Thymus (tissue), 11 donors: ENCODE results near the gene GPR155. TPM values are rescaled to one million over a fixed set of nuclear protein-coding genes. Genes with fewer than 3 reads are reported as not detected.
"Not testable (repeated sequence)": the region's sequence is repeated elsewhere in the genome, so short reads cannot be mapped to it uniquely, and the experiment has no call there.

Experiments used
- DNase-seq, 9 donors: peaks; one replicate each; pipeline ENCODE4 v3.0.0-alpha.2; 2013; ENCODE audit warnings: low spot score in 9 of 9, low read depth in 6 of 9, missing footprints in 1 of 9
- H3K27ac ChIP-seq, 2 donors: one replicate each; pipeline ENCODE4 v1.5.1; 2013; ENCODE audit warnings: control low read depth in 1 of 2, low read depth in 1 of 2, low read length in 1 of 2, mild to moderate bottlenecking in 1 of 2, moderate library complexity in 1 of 2
- H3K27me3 ChIP-seq, 2 donors: one replicate each; pipeline ENCODE4 v1.5.1; 2013; ENCODE audit warnings: low read length in 1 of 2; ENCODE audit not compliant: control insufficient read depth in 2 of 2, insufficient read depth in 1 of 2
- H3K36me3 ChIP-seq, 2 donors: one replicate each; pipeline ENCODE4 v1.5.1; 2013; ENCODE audit warnings: low read length in 1 of 2, mild to moderate bottlenecking in 1 of 2, moderate library complexity in 1 of 2; ENCODE audit not compliant: control insufficient read depth in 2 of 2, insufficient read depth in 2 of 2
- H3K4me1 ChIP-seq, 2 donors: one replicate each; pipeline ENCODE4 v1.5.1; 2013; ENCODE audit warnings: low read length in 2 of 2; ENCODE audit not compliant: control insufficient read depth in 2 of 2, insufficient read depth in 2 of 2
- H3K4me3 ChIP-seq, 2 donors: one replicate each; pipeline ENCODE4 v1.5.1; 2013; ENCODE audit warnings: low read length in 2 of 2, control low read depth in 1 of 2, mild to moderate bottlenecking in 1 of 2
- H3K9me3 ChIP-seq, 2 donors: one replicate each; pipeline ENCODE4 v1.5.1; 2013; ENCODE audit warnings: low read length in 1 of 2, mild to moderate bottlenecking in 1 of 2; ENCODE audit not compliant: control insufficient read depth in 2 of 2, insufficient read depth in 1 of 2
- WGBS: extraction: QIAGEN DNeasy Blood & Tissue Kit; methylation state at CpG from one replicate; pipeline ENCODE4 v1.1.7; 2013; 5-methylcytosine and 5-hydroxymethylcytosine counted together
- polyA plus RNA-seq: library from polyadenylated mRNA; stranded (reverse); fragments of 200-250 nt; gene quantifications from one replicate; pipeline ENCODE4 v1.2.3, GENCODE V29; 2013
- total RNA-seq: library from RNA; stranded (reverse); fragments of 120-200 nt; gene quantifications from one replicate; pipeline ENCODE4 v1.2.4, GENCODE V29; 2013
- donor health status: healthy.

The GPR155 gene
- total and polyA plus RNA-seq, 2 donors: 2.1 to 3.0 TPM

DNA sequence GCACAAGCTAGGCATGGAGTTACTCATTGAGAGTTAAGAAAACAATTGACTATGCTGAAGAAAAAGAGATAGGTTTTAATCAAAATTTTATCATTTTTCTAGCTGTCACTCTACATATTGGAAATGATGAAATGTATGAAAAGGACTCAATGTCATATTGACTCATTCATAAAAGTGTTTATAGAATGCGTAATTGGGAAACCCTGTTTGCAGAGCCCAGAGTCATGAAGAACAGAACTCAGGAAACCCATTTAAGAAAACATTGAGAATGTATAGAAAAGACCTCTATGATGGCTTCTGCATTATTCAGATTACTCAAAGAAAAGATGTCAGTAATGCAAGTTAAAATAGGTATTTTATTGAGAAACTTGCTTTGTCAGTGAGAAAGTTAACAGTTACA, 54.9 kb downstream of the GPR155 start:
- WGBS: 98% methylated on average over 1 of the region's 1 CpG
- Histone ChIP-seq H3K4me1 (no peaks in the 10 kb centered on the region), H3K27ac (no peak overlapping the region), H3K27me3 (no peaks in the 10 kb centered on the region), H3K4me3 (no peak overlapping the region), H3K9me3 (no peaks in the 10 kb centered on the region), H3K36me3 (peaks cover 0 to 13% of the 10 kb centered on the region in 2 donors)
- no peak for DNase-seq

- Histone ChIP-seq H3K9me3 (no peaks in the 10 kb centered on the region), H3K27me3 (no peaks in the 10 kb centered on the region), H3K27ac (no peak overlapping the region), H3K4me1 (no peaks in the 10 kb centered on the region), H3K4me3 (no peak overlapping the region), H3K36me3 (peaks cover 0 to 13% of the 10 kb centered on the region in 2 donors)
- 96% methylated on average over 2 of the region's 2 CpGs for WGBS
- no peak for DNase-seq
These were observed 56.8 kb downstream of the GPR155 start for GRCh38 chr2:174430066-174430465.

DNA sequence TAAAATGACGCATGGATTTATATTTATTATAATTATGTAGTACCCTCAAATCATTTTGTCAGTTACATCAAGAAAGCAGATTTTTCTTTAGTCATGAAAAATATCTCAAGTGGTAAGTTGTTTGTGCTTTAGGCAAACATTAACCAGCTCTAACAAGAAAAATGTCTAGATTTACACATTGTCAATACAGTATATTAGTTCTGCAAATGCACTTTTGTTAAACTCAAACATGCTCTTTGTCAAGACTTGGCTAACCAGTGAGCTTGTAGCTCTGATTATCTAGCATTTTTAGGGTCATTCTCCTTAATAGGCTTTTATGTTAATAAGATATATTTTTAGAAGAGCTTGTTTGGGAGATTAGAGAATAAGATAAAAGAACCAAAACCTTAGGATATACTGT, 58.6 kb downstream of the GPR155 start:
- no peaks in the 10 kb centered on the region for H3K9me3 ChIP-seq
- 99% methylated on average over 1 of the region's 1 CpG for WGBS
- no peaks in the 10 kb centered on the region for H3K4me1 ChIP-seq
- H3K27me3 ChIP-seq: no peaks in the 10 kb centered on the region
- H3K36me3 ChIP-seq: peaks cover 0 to 18% of the 10 kb centered on the region in 2 donors
- H3K4me3 ChIP-seq: no peak overlapping the region
- no peak overlapping the region for H3K27ac ChIP-seq
- no peak for DNase-seq

GRCh38 chr2:174412256-174412655, 74.6 kb downstream of the GPR155 start:
- Histone ChIP-seq H3K27ac (no peak overlapping the region), H3K4me3 (no peak overlapping the region), H3K9me3 (no peaks in the 10 kb centered on the region), H3K27me3 (no peaks in the 10 kb centered on the region), H3K4me1 (peaks cover 0 to 7% of the 10 kb centered on the region in 2 donors), H3K36me3 (peaks cover 0 to 7% of the 10 kb centered on the region in 2 donors)
- no peak for DNase-seq

DNA sequence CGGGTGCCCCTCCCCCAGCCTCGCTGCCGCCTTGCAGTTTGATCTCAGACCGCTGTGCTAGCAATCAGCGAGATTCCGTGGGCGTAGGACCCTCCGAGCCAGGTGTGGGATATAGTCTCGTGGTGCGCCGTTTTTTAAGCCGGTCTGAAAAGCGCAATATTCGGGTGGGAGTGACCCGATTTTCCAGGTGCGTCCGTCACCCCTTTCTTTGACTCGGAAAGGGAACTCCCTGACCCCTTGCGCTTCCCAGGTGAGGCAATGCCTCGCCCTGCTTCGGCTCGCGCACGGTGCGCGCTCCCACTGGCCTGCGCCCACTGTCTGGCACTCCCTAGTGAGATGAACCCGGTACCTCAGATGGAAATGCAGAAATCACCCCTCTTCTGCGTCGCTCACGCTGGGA, 76.8 kb downstream of the GPR155 start:
- H3K9me3 ChIP-seq, H3K27me3 ChIP-seq, DNase-seq, H3K36me3 ChIP-seq, H3K4me1 ChIP-seq: not testable (repeated sequence)
- peak overlapping the region in 1 of 2 donors; percentile 80 for H3K27ac ChIP-seq
- peak overlapping the region in 1 of 2 donors; percentile 46 for H3K4me3 ChIP-seq
- 90% methylated on average over 21 of the region's 31 CpGs for WGBS

- no peaks in the 10 kb centered on the region for H3K27me3 ChIP-seq
- no peaks in the 10 kb centered on the region for H3K9me3 ChIP-seq
- H3K27ac ChIP-seq: no peak overlapping the region
- no peaks in the 10 kb centered on the region for H3K4me1 ChIP-seq
- H3K36me3 ChIP-seq: peaks cover 0 to 12% of the 10 kb centered on the region in 2 donors
- no peak for DNase-seq
- no peak overlapping the region for H3K4me3 ChIP-seq
These were observed 83.2 kb downstream of the GPR155 start for GRCh38 chr2:174403628-174404027.

- Histone ChIP-seq H3K4me1 (peaks cover 0 to 4% of the 10 kb centered on the region in 2 donors), H3K27ac (no peak overlapping the region), H3K36me3 (peaks cover 0 to 12% of the 10 kb centered on the region in 2 donors), H3K4me3 (no peak overlapping the region), H3K27me3 (no peaks in the 10 kb centered on the region), H3K9me3 (no peaks in the 10 kb centered on the region)
- DNase-seq: no peak
These were observed 86.0 kb downstream of the GPR155 start for GRCh38 chr2:174400853-174401252.

GRCh38 chr2:174399171-174399570, 87.7 kb downstream of the GPR155 start:
- peaks cover 3 to 4% of the 10 kb centered on the region in 2 donors for H3K4me1 ChIP-seq
- WGBS: 96% methylated on average over 1 of the region's 1 CpG
- H3K27ac ChIP-seq: no peak overlapping the region
- no peaks in the 10 kb centered on the region for H3K27me3 ChIP-seq
- no peak for DNase-seq
- no peaks in the 10 kb centered on the region for H3K9me3 ChIP-seq
- peaks cover 0 to 12% of the 10 kb centered on the region in 2 donors for H3K36me3 ChIP-seq
- H3K4me3 ChIP-seq: no peak overlapping the region

GRCh38 chr2:174397773-174398172, 89.1 kb downstream of the GPR155 start:
- Histone ChIP-seq H3K4me1 (peaks cover 4% of the 10 kb centered on the region in 2 donors), H3K36me3 (peaks cover 0 to 12% of the 10 kb centered on the region in 2 donors), H3K9me3 (no peaks in the 10 kb centered on the region), H3K27ac (no peak overlapping the region), H3K27me3 (no peaks in the 10 kb centered on the region), H3K4me3 (no peak overlapping the region)
- no peak for DNase-seq
- 97% methylated on average over 3 of the region's 3 CpGs for WGBS
